HG02571 (cell line): ENCODE results near the gene RGS7BP.
"Not testable (repeated sequence)": the region's sequence is repeated elsewhere in the genome, so short reads cannot be mapped to it uniquely, and the experiment has no call there.

Source experiments
- ATAC-seq: cut with Tn5 transposase; IDR thresholded peaks from one replicate; pipeline ENCODE4 v1.9.1; 2021; ENCODE audit warnings: mild to moderate bottlenecking, moderate library complexity; ENCODE audit not compliant: unreplicated experiment

The RGS7BP gene

GRCh38 chr5:64557911-64558310 is 52.1 kb downstream of the RGS7BP start:
- ATAC-seq, result no peak

- ATAC-seq, result not testable (repeated sequence)
Observed at GRCh38 chr5:64558641-64559040, 52.8 kb downstream of the RGS7BP start.

GRCh38 chr5:64566310-64566916 is 60.6 kb downstream of the RGS7BP start:
- no peak for ATAC-seq

- ATAC-seq, result no peak
Observed at GRCh38 chr5:64569858-64570257, 64.0 kb downstream of the RGS7BP start.

- ATAC-seq, result no peak
Observed at GRCh38 chr5:64570395-64570996, 64.7 kb downstream of the RGS7BP start.

GRCh38 chr5:64575561-64575960 is 69.7 kb downstream of the RGS7BP start:
- no peak for ATAC-seq

- no peak for ATAC-seq
Observed at GRCh38 chr5:64576250-64576649, 70.4 kb downstream of the RGS7BP start.

GRCh38 chr5:64585646-64586045 is 79.8 kb downstream of the RGS7BP start:
- no peak for ATAC-seq

- ATAC-seq, result no peak
Observed at GRCh38 chr5:64587370-64587769, 81.6 kb downstream of the RGS7BP start.

GRCh38 chr5:64592730-64593341 is 87.0 kb downstream of the RGS7BP start:
- ATAC-seq, result no peak

- no peak for ATAC-seq
Observed at GRCh38 chr5:64594025-64594424, 88.2 kb downstream of the RGS7BP start.

GRCh38 chr5:64594601-64595000 is 88.8 kb downstream of the RGS7BP start:
- no peak for ATAC-seq

- no peak for ATAC-seq
Observed at GRCh38 chr5:64595031-64595855, 89.4 kb downstream of the RGS7BP start.

GRCh38 chr5:64599226-64599625 is 93.4 kb downstream of the RGS7BP start:
- no peak for ATAC-seq

- ATAC-seq, result no peak
Observed at GRCh38 chr5:64603676-64604075, 97.9 kb downstream of the RGS7BP start.

- ATAC-seq, result no peak
Observed at GRCh38 chr5:64606926-64607325, 101.1 kb downstream of the RGS7BP start.

- no peak for ATAC-seq
Observed at GRCh38 chr5:64612344-64612961, 106.6 kb downstream of the RGS7BP start.

- ATAC-seq, result no peak
Observed at GRCh38 chr5:64615895-64616294, 110.1 kb downstream of the RGS7BP start.

GRCh38 chr5:64619609-64620008 is 113.8 kb downstream of the RGS7BP start:
- ATAC-seq, result no peak

GRCh38 chr5:64622991-64623390 is 117.2 kb downstream of the RGS7BP start:
- no peak for ATAC-seq

- no peak for ATAC-seq
Observed at GRCh38 chr5:64625678-64626077, 119.9 kb downstream of the RGS7BP start.
